ENCODE results near the gene DNAJC19.
"Not testable (repeated sequence)": the region's sequence is repeated elsewhere in the genome, so short reads cannot be mapped to it uniquely, and the experiment has no call there.

Gene DNAJC19

GRCh38 chr3:180989291-180990163 is at the start of gene DNAJC19:
TSS of gene DNAJC19 (minus strand) at chr3:180989736. CDS start at chr3:180989602, 134 bp downstream.
- peak; percentile 92 for DNase-seq (ENCODE audit: low spot score)

GRCh38 chr3:181030948-181031347 is 41.4 kb upstream of the DNAJC19 start:
- DNase-seq (ENCODE audit: low spot score), result no peak

- DNase-seq (ENCODE audit: low spot score), result no peak
Measured at GRCh38 chr3:181025204-181025603, 35.7 kb upstream of the DNAJC19 start.

- DNase-seq (ENCODE audit: low spot score), result no peak
Measured at GRCh38 chr3:181017690-181018089, 28.2 kb upstream of the DNAJC19 start.

GRCh38 chr3:181009225-181009624 is 19.7 kb upstream of the DNAJC19 start:
- DNase-seq (ENCODE audit: low spot score), result no peak

- no peak for DNase-seq (ENCODE audit: low spot score)
Measured at GRCh38 chr3:181008796-181009195, 19.3 kb upstream of the DNAJC19 start.

GRCh38 chr3:181007262-181007661 is 17.7 kb upstream of the DNAJC19 start:
- no peak for DNase-seq (ENCODE audit: low spot score)

- no peak for DNase-seq (ENCODE audit: low spot score)
Measured at GRCh38 chr3:181006541-181006940, 17.0 kb upstream of the DNAJC19 start.

- not testable (repeated sequence) for DNase-seq (ENCODE audit: low spot score)
Measured at GRCh38 chr3:181003469-181003868, 13.9 kb upstream of the DNAJC19 start.

GRCh38 chr3:181002331-181002730 is 12.8 kb upstream of the DNAJC19 start:
- DNase-seq (ENCODE audit: low spot score), result not testable (repeated sequence)

- no peak for DNase-seq (ENCODE audit: low spot score)
Measured at GRCh38 chr3:180996415-180996932, 6.9 kb upstream of the DNAJC19 start.

GRCh38 chr3:180990505-180990904 is 969 bp upstream of the DNAJC19 start:
- no peak for DNase-seq (ENCODE audit: low spot score)

GRCh38 chr3:180987344-180987743 is 2.2 kb downstream of the DNAJC19 start:
- no peak for DNase-seq (ENCODE audit: low spot score)

GRCh38 chr3:180986366-180986765 is 3.2 kb downstream of the DNAJC19 start:
- not testable (repeated sequence) for DNase-seq (ENCODE audit: low spot score)

- no peak for DNase-seq (ENCODE audit: low spot score)
Measured at GRCh38 chr3:180983136-180983535, 6.4 kb downstream of the DNAJC19 start.

- no peak for DNase-seq (ENCODE audit: low spot score)
Measured at GRCh38 chr3:180981912-180982311, 7.6 kb downstream of the DNAJC19 start.

GRCh38 chr3:180980611-180981010 is 8.9 kb downstream of the DNAJC19 start:
- no peak for DNase-seq (ENCODE audit: low spot score)

- no peak for DNase-seq (ENCODE audit: low spot score)
Measured at GRCh38 chr3:180979961-180980360, 9.6 kb downstream of the DNAJC19 start.

GRCh38 chr3:180977498-180977897 is 12.0 kb downstream of the DNAJC19 start:
- no peak for DNase-seq (ENCODE audit: low spot score)

- DNase-seq (ENCODE audit: low spot score), result no peak
Measured at GRCh38 chr3:180974286-180974685, 15.2 kb downstream of the DNAJC19 start.

GRCh38 chr3:180973543-180973942 is 16.0 kb downstream of the DNAJC19 start:
- DNase-seq (ENCODE audit: low spot score), result no peak

- no peak for DNase-seq (ENCODE audit: low spot score)
Measured at GRCh38 chr3:180970931-180971330, 18.6 kb downstream of the DNAJC19 start.

GRCh38 chr3:180962530-180962929 is 27.0 kb downstream of the DNAJC19 start:
- DNase-seq (ENCODE audit: low spot score), result no peak

- no peak for DNase-seq (ENCODE audit: low spot score)
Measured at GRCh38 chr3:180961552-180961951, 28.0 kb downstream of the DNAJC19 start.
